ENCODE data around the gene NELFB.
"Not testable (repeated sequence)": the region's sequence is repeated elsewhere in the genome, so short reads cannot be mapped to it uniquely, and the experiment has no call there.

NELFB gene

GRCh38 chr9:137234758-137235423 lies 20.2 kb upstream of the NELFB start:
- no peak for DNase-seq (ENCODE audit: low read depth in 2 of 2)

GRCh38 chr9:137235424-137236237 lies 19.5 kb upstream of the NELFB start:
- DNase-seq (ENCODE audit: low read depth in 2 of 2), result no peak

- DNase-seq (ENCODE audit: low read depth in 2 of 2), result peak; percentile 76 to 88
Observed at GRCh38 chr9:137236238-137236935, 18.7 kb upstream of the NELFB start.

- DNase-seq (ENCODE audit: low read depth in 2 of 2), result no peak
Observed at GRCh38 chr9:137236936-137237421, 18.1 kb upstream of the NELFB start.

- DNase-seq (ENCODE audit: low read depth in 2 of 2), result no peak
Observed at GRCh38 chr9:137237759-137238726, 17.1 kb upstream of the NELFB start.

GRCh38 chr9:137239541-137240200 lies 15.5 kb upstream of the NELFB start:
- DNase-seq (ENCODE audit: low read depth in 2 of 2), result not testable (repeated sequence)

GRCh38 chr9:137240318-137240840 lies 14.7 kb upstream of the NELFB start:
- peak in 1 of 2 donors; percentile 48 for DNase-seq (ENCODE audit: low read depth in 2 of 2)

- peak; percentile 95 to 98 for DNase-seq (ENCODE audit: low read depth in 2 of 2)
Observed at GRCh38 chr9:137240841-137241489, 14.2 kb upstream of the NELFB start, which contains the start of gene TUBB4B. TSS of gene TUBB4B (plus strand) at chr9:137241287. CDS start at chr9:137241361, 74 bp downstream.

- peak; percentile 41 to 61 for DNase-seq (ENCODE audit: low read depth in 2 of 2)
Observed at GRCh38 chr9:137241490-137242268, 13.4 kb upstream of the NELFB start.

- DNase-seq (ENCODE audit: low read depth in 2 of 2), result no peak
Observed at GRCh38 chr9:137242269-137243203, 12.6 kb upstream of the NELFB start.

GRCh38 chr9:137243266-137243625 lies 11.9 kb upstream of the NELFB start:
- DNase-seq (ENCODE audit: low read depth in 2 of 2), result not testable (repeated sequence)

- DNase-seq (ENCODE audit: low read depth in 2 of 2), result no peak
Observed at GRCh38 chr9:137243626-137244485, 11.3 kb upstream of the NELFB start.

- DNase-seq (ENCODE audit: low read depth in 2 of 2), result no peak
Observed at GRCh38 chr9:137244486-137245449, 10.4 kb upstream of the NELFB start.

- DNase-seq (ENCODE audit: low read depth in 2 of 2), result no peak
Observed at GRCh38 chr9:137245450-137246421, 9.4 kb upstream of the NELFB start.

Measured in stimulated activated CD8-positive, alpha-beta memory T cell treated with anti-CD3 and anti-CD28 coated beads, Interleukin-2, amount 100 ng/mL, for 1 hour (primary cell).